K562 (cell line): ENCODE data around the gene HSPA1L. TPM values are rescaled to one million over a fixed set of nuclear protein-coding genes. Genes with fewer than 3 reads are reported as not detected.
A peak's percentile ranks its signal among the peaks of the same experiment; 100 is the strongest.

Experiments used
- BCL6 ChIP-seq: fragments of 250-450 bp; sonication (Bioruptor Pico); IDR thresholded peaks from 2 replicates; pipeline ENCODE4 v1.4.0; 2020
- ELF2 ChIP-seq: fragments of 250-450 bp; sonication (Bioruptor Pico); IDR thresholded peaks from 2 replicates; pipeline ENCODE4 v1.5.0; 2021; ENCODE audit warnings: mild to moderate bottlenecking
- HMG20A ChIP-seq: fragments of 450-650 bp; formaldehyde crosslinking; conservative IDR thresholded peaks from 2 replicates; pipeline ENCODE4 v1.4.0; 2020; ENCODE audit warnings: mild to moderate bottlenecking, mixed read lengths
- HNRNPK ChIP-seq: fragments of 200-400 bp; formaldehyde crosslinking; IDR thresholded peaks from one replicate; pipeline ENCODE4 v1.6.1; 2018; ENCODE audit warnings: mild to moderate bottlenecking, low read depth, low read length; ENCODE audit not compliant: poor library complexity, severe bottlenecking
- KDM5B ChIP-seq: fragments of 200-600 bp; sonication (generic); IDR thresholded peaks from 2 replicates; pipeline ENCODE4 v1.6.1; 2012; ENCODE audit warnings: low read depth, mild to moderate bottlenecking, moderate library complexity, low read length, control low read depth, inconsistent platforms; ENCODE audit not compliant: insufficient replicate concordance
- KLF1 ChIP-seq: fragments of 450-650 bp; IDR thresholded peaks from 2 replicates; pipeline ENCODE4 v1.6.1; 2016; ENCODE audit warnings: missing genetic modification characterization, missing compliant biosample characterization
- MEF2D ChIP-seq: conservative IDR thresholded peaks from 2 replicates; pipeline ENCODE4 v1.6.1; 2016; ENCODE audit warnings: low read depth, missing genetic modification characterization, missing compliant biosample characterization
- PHB2 ChIP-seq: fragments of 450-650 bp; IDR thresholded peaks from 2 replicates; pipeline ENCODE4 v1.6.1; 2017; ENCODE audit warnings: low read depth
- RBFOX2 ChIP-seq: fragments of 200-400 bp; formaldehyde crosslinking; IDR thresholded peaks from 2 replicates; pipeline ENCODE4 v1.6.1; 2017; ENCODE audit warnings: low read depth, mild to moderate bottlenecking, low read length, moderate library complexity
- SREBF1 ChIP-seq: fragments of 150-350 bp; IDR thresholded peaks from 2 replicates; pipeline ENCODE4 v1.6.1; 2014; ENCODE audit warnings: antibody characterized with exemption, low read depth, low read length, borderline replicate concordance
- SRSF1 ChIP-seq: fragments of 200-400 bp; formaldehyde crosslinking; IDR thresholded peaks from 2 replicates; pipeline ENCODE4 v1.6.1; 2017; ENCODE audit warnings: mild to moderate bottlenecking, low read depth, low read length, moderate library complexity
- ZNF561 ChIP-seq: fragments of 450-650 bp; formaldehyde crosslinking; conservative IDR thresholded peaks from 2 replicates; pipeline ENCODE4 v1.4.0; 2020; ENCODE audit warnings: mild to moderate bottlenecking, moderate library complexity
- polyA plus RNA-seq, 8 experiments: library from polyadenylated mRNA; depleted of rRNA in 4 of 8; stranded (reverse) in 5 of 8; unstranded in 3 of 8; fragments of >200 nt; fragmentation: Nextera tagmentation in 2 of 8; fragmentation: Illumina TruSeq in 1 of 8; extraction: Ambion mirVana in 2 of 8; extraction: Trizol in 1 of 8; gene quantifications; 2 replicates each; pipeline versions ENCODE4 v1.2.1 to v1.2.3, GENCODE V29; 2011 to 2014; ENCODE audit warnings: inconsistent platforms in 1 of 8, missing spikeins in 1 of 8
- total RNA-seq, 7 experiments: library from RNA; depleted of rRNA in 6 of 7; stranded (reverse); fragments of >200 nt in 6 of 7; fragmentation: Illumina TruSeq in 2 of 7; extraction: Trizol in 2 of 7; gene quantifications; 2 replicates each; pipeline versions ENCODE4 v1.2.1 to v1.2.3, GENCODE V29; 2011 to 2021; ENCODE audit warnings: low replicate concordance in 1 of 7
- TF ChIP-seq, protein P1 (sequence below): sonication (generic); formaldehyde crosslinking; IDR thresholded peaks from 2 replicates; pipeline ENCODE4 v1.8.1; 2023; ENCODE audit warnings: mild to moderate bottlenecking, missing genetic modification reagents
- TF ChIP-seq, protein P2 (sequence below), 2 experiments: fragments of 450-650 bp in 1 of 2; sonication (generic) in 1 of 2; formaldehyde crosslinking in 1 of 2; IDR thresholded peaks; 2 replicates each; pipeline versions ENCODE4 v1.7.1 to v1.9.0; 2016 to 2022; ENCODE audit warnings: inconsistent platforms in 1 of 2, mild to moderate bottlenecking in 1 of 2, missing genetic modification reagents in 1 of 2
- TF ChIP-seq, protein P3 (sequence below): fragments of 200-800 bp; sonication (Bioruptor generic); IDR thresholded peaks from 2 replicates; pipeline ENCODE4 v1.6.1; 2017; ENCODE audit warnings: missing genetic modification characterization, missing compliant biosample characterization

The HSPA1L gene
- total and polyA plus RNA-seq, 9 of the 15 experiments (the other 6 are each of a cell fraction or from before 2014, with no cell fraction given): 0.14 to 2.1 (median 1.3) TPM

DNA sequence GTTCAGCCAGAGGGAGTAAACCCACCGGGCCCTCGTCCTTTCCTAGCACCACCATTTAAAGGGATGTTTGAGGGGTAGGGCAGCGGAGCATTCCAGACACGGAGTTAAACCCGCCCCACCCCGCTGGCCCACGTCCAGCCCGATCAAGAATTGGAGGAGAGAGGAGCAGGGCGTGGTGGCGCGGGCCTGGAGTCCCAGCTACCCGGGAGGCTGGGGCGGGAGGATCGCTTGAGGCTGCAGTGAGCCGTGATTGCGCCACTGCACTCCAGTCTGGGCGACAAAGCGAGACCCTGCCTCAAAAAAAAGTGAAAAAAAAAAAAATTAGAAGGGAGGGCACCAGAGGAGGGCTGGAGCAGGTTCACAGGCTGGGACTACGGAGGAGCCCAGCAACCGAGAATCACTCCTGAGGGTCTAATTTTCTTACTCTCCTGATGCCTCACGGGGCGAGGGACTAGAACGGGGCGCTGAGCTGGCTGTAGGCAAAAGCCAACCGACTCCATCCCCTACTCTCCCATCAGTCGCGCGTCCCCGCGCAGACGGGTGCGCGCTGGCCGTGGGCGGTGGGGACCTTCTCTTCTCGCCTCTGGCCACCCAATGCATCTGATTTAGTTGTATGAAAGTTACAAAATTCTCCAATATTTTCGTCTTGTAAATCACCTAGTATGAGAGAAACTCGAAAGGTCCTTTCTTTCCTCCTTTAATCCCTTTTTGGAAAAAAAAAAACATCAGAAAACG lies 6.4 kb upstream of the HSPA1L start (continued):
- TF ChIP-seq, protein P1, sequence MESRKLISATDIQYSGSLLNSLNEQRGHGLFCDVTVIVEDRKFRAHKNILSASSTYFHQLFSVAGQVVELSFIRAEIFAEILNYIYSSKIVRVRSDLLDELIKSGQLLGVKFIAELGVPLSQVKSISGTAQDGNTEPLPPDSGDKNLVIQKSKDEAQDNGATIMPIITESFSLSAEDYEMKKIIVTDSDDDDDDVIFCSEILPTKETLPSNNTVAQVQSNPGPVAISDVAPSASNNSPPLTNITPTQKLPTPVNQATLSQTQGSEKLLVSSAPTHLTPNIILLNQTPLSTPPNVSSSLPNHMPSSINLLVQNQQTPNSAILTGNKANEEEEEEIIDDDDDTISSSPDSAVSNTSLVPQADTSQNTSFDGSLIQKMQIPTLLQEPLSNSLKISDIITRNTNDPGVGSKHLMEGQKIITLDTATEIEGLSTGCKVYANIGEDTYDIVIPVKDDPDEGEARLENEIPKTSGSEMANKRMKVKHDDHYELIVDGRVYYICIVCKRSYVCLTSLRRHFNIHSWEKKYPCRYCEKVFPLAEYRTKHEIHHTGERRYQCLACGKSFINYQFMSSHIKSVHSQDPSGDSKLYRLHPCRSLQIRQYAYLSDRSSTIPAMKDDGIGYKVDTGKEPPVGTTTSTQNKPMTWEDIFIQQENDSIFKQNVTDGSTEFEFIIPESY (CRISPR knock-in tag): no peak
- TF ChIP-seq ELF2 (0 out of 2 replicates have a peak, but pooled peaks have one; percentile 22), RBFOX2 (peak; percentile 83), KLF1 (peak; percentile 86), BCL6 (no peak), ZNF561 (CRISPR knock-in tag) (no peak), HMG20A (CRISPR knock-in tag) (no peak), PHB2 (0 out of 2 replicates have a peak, but pooled peaks have one; percentile 23), HNRNPK (no peak), KDM5B (peak; percentile 42), SRSF1 (no peak), SREBF1 (no peak), MEF2D (no peak)
- TF ChIP-seq, protein P2, sequence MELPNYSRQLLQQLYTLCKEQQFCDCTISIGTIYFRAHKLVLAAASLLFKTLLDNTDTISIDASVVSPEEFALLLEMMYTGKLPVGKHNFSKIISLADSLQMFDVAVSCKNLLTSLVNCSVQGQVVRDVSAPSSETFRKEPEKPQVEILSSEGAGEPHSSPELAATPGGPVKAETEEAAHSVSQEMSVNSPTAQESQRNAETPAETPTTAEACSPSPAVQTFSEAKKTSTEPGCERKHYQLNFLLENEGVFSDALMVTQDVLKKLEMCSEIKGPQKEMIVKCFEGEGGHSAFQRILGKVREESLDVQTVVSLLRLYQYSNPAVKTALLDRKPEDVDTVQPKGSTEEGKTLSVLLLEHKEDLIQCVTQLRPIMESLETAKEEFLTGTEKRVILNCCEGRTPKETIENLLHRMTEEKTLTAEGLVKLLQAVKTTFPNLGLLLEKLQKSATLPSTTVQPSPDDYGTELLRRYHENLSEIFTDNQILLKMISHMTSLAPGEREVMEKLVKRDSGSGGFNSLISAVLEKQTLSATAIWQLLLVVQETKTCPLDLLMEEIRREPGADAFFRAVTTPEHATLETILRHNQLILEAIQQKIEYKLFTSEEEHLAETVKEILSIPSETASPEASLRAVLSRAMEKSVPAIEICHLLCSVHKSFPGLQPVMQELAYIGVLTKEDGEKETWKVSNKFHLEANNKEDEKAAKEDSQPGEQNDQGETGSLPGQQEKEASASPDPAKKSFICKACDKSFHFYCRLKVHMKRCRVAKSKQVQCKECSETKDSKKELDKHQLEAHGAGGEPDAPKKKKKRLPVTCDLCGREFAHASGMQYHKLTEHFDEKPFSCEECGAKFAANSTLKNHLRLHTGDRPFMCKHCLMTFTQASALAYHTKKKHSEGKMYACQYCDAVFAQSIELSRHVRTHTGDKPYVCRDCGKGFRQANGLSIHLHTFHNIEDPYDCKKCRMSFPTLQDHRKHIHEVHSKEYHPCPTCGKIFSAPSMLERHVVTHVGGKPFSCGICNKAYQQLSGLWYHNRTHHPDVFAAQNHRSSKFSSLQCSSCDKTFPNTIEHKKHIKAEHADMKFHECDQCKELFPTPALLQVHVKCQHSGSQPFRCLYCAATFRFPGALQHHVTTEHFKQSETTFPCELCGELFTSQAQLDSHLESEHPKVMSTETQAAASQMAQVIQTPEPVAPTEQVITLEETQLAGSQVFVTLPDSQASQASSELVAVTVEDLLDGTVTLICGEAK (IDR thresholded peaks at IDR 0.05): no peak
- TF ChIP-seq, protein P2 (CRISPR knock-in tag; IDR thresholded peaks at IDR 0.05): no peak
- TF ChIP-seq, protein P3, sequence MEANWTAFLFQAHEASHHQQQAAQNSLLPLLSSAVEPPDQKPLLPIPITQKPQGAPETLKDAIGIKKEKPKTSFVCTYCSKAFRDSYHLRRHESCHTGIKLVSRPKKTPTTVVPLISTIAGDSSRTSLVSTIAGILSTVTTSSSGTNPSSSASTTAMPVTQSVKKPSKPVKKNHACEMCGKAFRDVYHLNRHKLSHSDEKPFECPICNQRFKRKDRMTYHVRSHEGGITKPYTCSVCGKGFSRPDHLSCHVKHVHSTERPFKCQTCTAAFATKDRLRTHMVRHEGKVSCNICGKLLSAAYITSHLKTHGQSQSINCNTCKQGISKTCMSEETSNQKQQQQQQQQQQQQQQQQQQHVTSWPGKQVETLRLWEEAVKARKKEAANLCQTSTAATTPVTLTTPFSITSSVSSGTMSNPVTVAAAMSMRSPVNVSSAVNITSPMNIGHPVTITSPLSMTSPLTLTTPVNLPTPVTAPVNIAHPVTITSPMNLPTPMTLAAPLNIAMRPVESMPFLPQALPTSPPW (CRISPR knock-in tag): no peak
